HepG2 (cell line): Measurements from ENCODE around the gene PRKN. TPM values are rescaled to one million over a fixed set of nuclear protein-coding genes. Genes with fewer than 3 reads are reported as not detected.

Source experiments
- ATAC-seq: fragments of 200-7000 bp; cut with Tn5 transposase; 3 replicates; pipeline ENCODE4 v1.9.1; 2020; ENCODE audit warnings: mild to moderate bottlenecking, moderate library complexity
- BruUV-seq: library from RNA; stranded (reverse); fragments of 400-500 nt; replicated peaks from 2 replicates; lab custom pipeline; 2021; lab: Mats Ljungman, UMichigan
- CTCF ChIA-PET: fragments of 300-600 bp; formaldehyde crosslinking; extraction: SDS; loops from one replicate; lab custom pipeline; 2021; ENCODE audit warnings: low total read pairs, inconsistent platforms, low intra/inter-chr PET ratio; lab: Yijun Ruan, JAX
- POLR2A ChIA-PET: fragments of 350-600 bp; sonication (Branson Sonifier 250); formaldehyde crosslinking; loops from one replicate; lab custom pipeline; 2020; ENCODE audit warnings: antibody characterized with exemption, inconsistent platforms; lab: Yijun Ruan, JAX
- DNase-seq: peaks from one replicate; pipeline ENCODE4 v3.0.0-alpha.2; 2015; ENCODE audit warnings: low spot score
- FAIRE-seq: peaks from 3 replicates; lab custom pipeline; 2011; peaks lifted over from hg19 to GRCh38; lab: Jason Lieb, UNC
- H2AFZ ChIP-seq: one replicate; pipeline ENCODE4 v1.6.1; 2011; ENCODE audit warnings: low read length, inconsistent platforms
- H3K27ac ChIP-seq: fragments of 300-600 bp; 3 replicates; pipeline ENCODE4 v1.8.0; 2011; ENCODE audit warnings: mixed run types, mild to moderate bottlenecking, mixed read lengths, low read length, inconsistent platforms; ENCODE audit not compliant: insufficient read depth; ENCODE audit errors: extremely low read length
- H3K27me3 ChIP-seq, 2 experiments: fragments of 200-600 bp in 1 of 2; 2 replicates in 1 of 2; 3 replicates in 1 of 2; pipeline versions ENCODE4 v1.6.0 to v1.8.0; 2011; ENCODE audit warnings: low read length in 2 of 2, mild to moderate bottlenecking in 2 of 2, moderate library complexity in 2 of 2, inconsistent platforms in 1 of 2; ENCODE audit not compliant: insufficient read depth in 2 of 2, control insufficient read depth in 1 of 2
- H3K36me3 ChIP-seq, 2 experiments: fragments of 200-600 bp in 1 of 2; replicated peaks in 1 of 2; 2 replicates in 1 of 2; 3 replicates in 1 of 2; pipeline versions ENCODE4 v1.5.1 to v1.8.0; 2011; ENCODE audit warnings: low read length in 2 of 2, inconsistent platforms in 1 of 2; ENCODE audit not compliant: insufficient read depth in 2 of 2, control insufficient read depth in 1 of 2
- H3K4me1 ChIP-seq: 2 replicates; pipeline ENCODE4 v1.5.1; 2012; ENCODE audit warnings: low read length, inconsistent platforms; ENCODE audit not compliant: insufficient read depth
- H3K4me2 ChIP-seq: 2 replicates; pipeline ENCODE4 v1.6.0; 2011; ENCODE audit warnings: low read depth, low read length, inconsistent platforms
- H3K4me3 ChIP-seq, 3 experiments: fragments of 200-600 bp in 1 of 3; sonication (generic), shearing (Covaris generic) in 1 of 3; replicated peaks in 1 of 3; 2 replicates each; pipeline ENCODE4 v1.5.1; 2011 to 2016; ENCODE audit warnings: low read length in 3 of 3, inconsistent platforms in 2 of 3, low read depth in 2 of 3, mild to moderate bottlenecking in 2 of 3, control low read depth in 1 of 3, mixed read lengths in 1 of 3; ENCODE audit not compliant: insufficient read depth in 1 of 3
- H3K79me2 ChIP-seq: one replicate; pipeline ENCODE4 v1.6.1; 2011; ENCODE audit warnings: low read length, inconsistent platforms; ENCODE audit not compliant: insufficient read depth
- H3K9ac ChIP-seq: 2 replicates; pipeline ENCODE4 v1.6.0; 2011; ENCODE audit warnings: mild to moderate bottlenecking, low read depth, low read length, inconsistent platforms; ENCODE audit not compliant: insufficient read depth
- H3K9me3 ChIP-seq: 2 replicates; pipeline ENCODE4 v1.5.1; 2012; ENCODE audit warnings: mild to moderate bottlenecking, low read length
- H4K20me1 ChIP-seq: 2 replicates; pipeline ENCODE4 v1.6.0; 2011; ENCODE audit warnings: inconsistent platforms, mild to moderate bottlenecking, low read length, moderate library complexity; ENCODE audit not compliant: insufficient read depth
- CBX2 ChIP-seq, 2 experiments: fragments of 200-600 bp in 1 of 2; sonication (generic); formaldehyde crosslinking in 1 of 2; IDR thresholded peaks; 2 replicates each; pipeline versions ENCODE4 v1.7.0 to v1.8.1; 2018 to 2022; ENCODE audit warnings: low read depth in 2 of 2, low read length in 1 of 2, mild to moderate bottlenecking in 1 of 2, missing genetic modification reagents in 1 of 2
- FOSL2 ChIP-seq: sonication (generic); formaldehyde crosslinking; IDR thresholded peaks from 2 replicates; pipeline ENCODE4 v1.4.0; 2020; ENCODE audit warnings: missing genetic modification reagents
- NCOA1 ChIP-seq: sonication (generic); formaldehyde crosslinking; IDR thresholded peaks from 2 replicates; pipeline ENCODE4 v1.9.0; 2021; ENCODE audit warnings: missing genetic modification reagents
- PHF20 ChIP-seq: sonication (generic); formaldehyde crosslinking; IDR thresholded peaks from 2 replicates; pipeline ENCODE4 v1.5.0; 2020; ENCODE audit warnings: mild to moderate bottlenecking, missing genetic modification reagents
- PRPF4 ChIP-seq: fragments of 200-400 bp; formaldehyde crosslinking; IDR thresholded peaks from 2 replicates; pipeline ENCODE4 v1.6.1; 2016; ENCODE audit warnings: low read length, low read depth; ENCODE audit not compliant: poor library complexity, severe bottlenecking
- RARG ChIP-seq: sonication (generic); formaldehyde crosslinking; IDR thresholded peaks from 2 replicates; pipeline ENCODE4 v1.4.0; 2020; ENCODE audit warnings: low read depth, mild to moderate bottlenecking, missing genetic modification reagents
- STAG1 ChIP-seq: sonication (generic); formaldehyde crosslinking; IDR thresholded peaks from 2 replicates; pipeline ENCODE4 v1.4.0; 2020; ENCODE audit warnings: missing genetic modification reagents
- ZNF335 ChIP-seq: sonication (generic); formaldehyde crosslinking; IDR thresholded peaks from 2 replicates; pipeline ENCODE4 v1.4.0; 2020; ENCODE audit warnings: missing genetic modification reagents
- WGBS: methylation state at CpG from one replicate; pipeline ENCODE4 v1.1.6; 2017; ENCODE audit warnings: low lambda C conversion rate; 5-methylcytosine and 5-hydroxymethylcytosine counted together
- in situ Hi-C: cut with HindIII; loops from 2 replicates; pipeline ENCODE4 v1.10.0; 2017; ENCODE audit warnings: low pct_unique_long_range_greater_than_20kb; ENCODE audit not compliant: extremely low pct_ligation_motif_present
- intact Hi-C: fragments of 100-400 bp; cut with micrococcal nuclease; formaldehyde crosslinking; loops from one replicate; pipeline ENCODE4 v1.10.0; 2022; ENCODE audit not compliant: unreplicated experiment
- polyA plus RNA-seq, 8 experiments: library from polyadenylated mRNA; depleted of rRNA in 3 of 8; stranded (reverse) in 7 of 8; unstranded in 1 of 8; fragments of >200 nt; fragmentation: Illumina TruSeq in 4 of 8; extraction: Trizol in 4 of 8; gene quantifications; 2 replicates each; pipeline versions ENCODE4 v1.2.1 to v1.2.3, GENCODE V29; 2011 to 2016; ENCODE audit warnings: low read depth in 4 of 8, missing spikeins in 1 of 8, mixed read lengths in 1 of 8; ENCODE audit not compliant: insufficient read depth in 1 of 8
- total RNA-seq, 5 experiments: library from RNA; depleted of rRNA; stranded (reverse); fragments of >200 nt; fragmentation: Illumina TruSeq; extraction: Trizol; gene quantifications; 2 replicates each; pipeline ENCODE4 v1.2.3, GENCODE V29; 2016; ENCODE audit warnings: low read depth in 1 of 5
- TF ChIP-seq, protein P1 (sequence below): sonication (generic); formaldehyde crosslinking; IDR thresholded peaks from 2 replicates; pipeline ENCODE4 v1.8.0; 2022; ENCODE audit warnings: missing genetic modification reagents, mild to moderate bottlenecking, borderline replicate concordance
- TF ChIP-seq, protein P2 (sequence below): sonication (generic); formaldehyde crosslinking; IDR thresholded peaks from 2 replicates; pipeline ENCODE4 v1.5.0; 2020; ENCODE audit warnings: mild to moderate bottlenecking, missing genetic modification reagents, moderate library complexity
- TF ChIP-seq, protein P3 (sequence below): sonication (generic); formaldehyde crosslinking; IDR thresholded peaks from 2 replicates; pipeline ENCODE4 v1.4.0; 2020; ENCODE audit warnings: mild to moderate bottlenecking, missing genetic modification reagents
- TF ChIP-seq, protein P4 (sequence below): sonication (generic); formaldehyde crosslinking; IDR thresholded peaks from 2 replicates; pipeline ENCODE4 v1.5.1; 2020; ENCODE audit warnings: missing genetic modification reagents, mild to moderate bottlenecking, borderline replicate concordance

PRKN gene
- total and polyA plus RNA-seq, 2 of the 13 experiments (the other 11 are each of a cell fraction or from before 2014, with no cell fraction given), result 0.31 to 0.44 TPM

DNA sequence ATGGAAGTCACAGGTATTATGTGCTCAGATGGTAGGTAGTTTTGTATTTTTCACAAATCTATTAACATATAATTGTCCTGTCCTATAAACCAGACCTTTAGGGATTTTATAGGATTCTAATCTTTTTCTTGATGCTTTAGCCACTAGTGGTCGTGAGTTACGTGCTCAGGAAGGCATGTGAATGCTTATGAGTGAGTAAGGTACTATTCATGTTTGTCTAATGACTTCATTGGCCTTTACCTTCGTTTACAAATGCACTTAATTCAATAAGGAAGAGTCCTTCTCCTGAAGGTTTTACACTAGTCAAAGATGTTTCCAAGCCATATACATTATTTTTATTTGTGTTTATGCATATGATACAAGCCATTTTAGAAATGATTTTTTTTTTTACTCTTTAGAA is 23.2 kb upstream of the PRKN start (continued):
- TF ChIP-seq CBX2 (IDR thresholded peaks at IDR 0.05; ENCODE audit: low read depth, low read length), result no peak
- TF ChIP-seq CBX2 (CRISPR knock-in tag; IDR thresholded peaks at IDR 0.05; ENCODE audit: low read depth), result no peak
- TF ChIP-seq RARG (CRISPR knock-in tag), result no peak

DNA sequence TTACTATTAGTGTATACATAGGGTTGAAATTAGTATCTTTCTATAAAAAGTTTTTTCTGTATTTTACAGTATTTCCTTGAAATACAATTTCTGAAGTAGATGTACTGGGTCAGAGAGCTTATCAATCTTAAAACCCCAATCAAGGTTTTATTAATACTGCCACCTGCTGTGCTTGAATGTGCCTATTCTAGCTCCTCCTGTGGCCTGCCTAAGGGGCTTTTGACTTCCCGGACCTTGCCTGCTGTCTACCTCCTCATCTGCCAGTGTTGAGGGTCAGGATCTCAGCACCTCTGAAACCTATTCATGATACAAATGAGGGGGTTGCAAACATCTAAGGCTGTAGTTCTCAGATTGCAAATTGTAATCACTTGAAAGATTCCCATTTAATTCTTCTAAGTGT is 9.4 kb upstream of the PRKN start:
- no peak overlapping the region for H2AFZ ChIP-seq
- no peaks in the 10 kb centered on the region for H3K9me3 ChIP-seq
- no peak overlapping the region for H3K9ac ChIP-seq
- in situ Hi-C loops, result loop anchor here (25.0 kb wide), 1 partner anchor 900 kb away; no protein-coding TSS in a partner anchor
- H3K36me3 ChIP-seq, result no peaks in the 10 kb centered on the region
- H3K4me1 ChIP-seq, result no peaks in the 10 kb centered on the region
- ChIA-PET CTCF (no interaction called here), POLR2A (no interaction called here)
- H3K4me3 ChIP-seq, result no peak overlapping the region
- 0% methylated on average over 1 of the region's 1 CpG for WGBS
- TF ChIP-seq ZNF335 (CRISPR knock-in tag), result no peak
- TF ChIP-seq, protein P1, sequence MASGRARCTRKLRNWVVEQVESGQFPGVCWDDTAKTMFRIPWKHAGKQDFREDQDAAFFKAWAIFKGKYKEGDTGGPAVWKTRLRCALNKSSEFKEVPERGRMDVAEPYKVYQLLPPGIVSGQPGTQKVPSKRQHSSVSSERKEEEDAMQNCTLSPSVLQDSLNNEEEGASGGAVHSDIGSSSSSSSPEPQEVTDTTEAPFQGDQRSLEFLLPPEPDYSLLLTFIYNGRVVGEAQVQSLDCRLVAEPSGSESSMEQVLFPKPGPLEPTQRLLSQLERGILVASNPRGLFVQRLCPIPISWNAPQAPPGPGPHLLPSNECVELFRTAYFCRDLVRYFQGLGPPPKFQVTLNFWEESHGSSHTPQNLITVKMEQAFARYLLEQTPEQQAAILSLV (CRISPR knock-in tag), result no peak
- no peak for TF ChIP-seq PHF20 (CRISPR knock-in tag)
- no peak for TF ChIP-seq FOSL2 (CRISPR knock-in tag)
- peak; percentile 30 for TF ChIP-seq STAG1 (CRISPR knock-in tag)
- TF ChIP-seq, protein P2, sequence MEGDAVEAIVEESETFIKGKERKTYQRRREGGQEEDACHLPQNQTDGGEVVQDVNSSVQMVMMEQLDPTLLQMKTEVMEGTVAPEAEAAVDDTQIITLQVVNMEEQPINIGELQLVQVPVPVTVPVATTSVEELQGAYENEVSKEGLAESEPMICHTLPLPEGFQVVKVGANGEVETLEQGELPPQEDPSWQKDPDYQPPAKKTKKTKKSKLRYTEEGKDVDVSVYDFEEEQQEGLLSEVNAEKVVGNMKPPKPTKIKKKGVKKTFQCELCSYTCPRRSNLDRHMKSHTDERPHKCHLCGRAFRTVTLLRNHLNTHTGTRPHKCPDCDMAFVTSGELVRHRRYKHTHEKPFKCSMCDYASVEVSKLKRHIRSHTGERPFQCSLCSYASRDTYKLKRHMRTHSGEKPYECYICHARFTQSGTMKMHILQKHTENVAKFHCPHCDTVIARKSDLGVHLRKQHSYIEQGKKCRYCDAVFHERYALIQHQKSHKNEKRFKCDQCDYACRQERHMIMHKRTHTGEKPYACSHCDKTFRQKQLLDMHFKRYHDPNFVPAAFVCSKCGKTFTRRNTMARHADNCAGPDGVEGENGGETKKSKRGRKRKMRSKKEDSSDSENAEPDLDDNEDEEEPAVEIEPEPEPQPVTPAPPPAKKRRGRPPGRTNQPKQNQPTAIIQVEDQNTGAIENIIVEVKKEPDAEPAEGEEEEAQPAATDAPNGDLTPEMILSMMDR (CRISPR knock-in tag), result peak; percentile 37
- TF ChIP-seq, protein P3, sequence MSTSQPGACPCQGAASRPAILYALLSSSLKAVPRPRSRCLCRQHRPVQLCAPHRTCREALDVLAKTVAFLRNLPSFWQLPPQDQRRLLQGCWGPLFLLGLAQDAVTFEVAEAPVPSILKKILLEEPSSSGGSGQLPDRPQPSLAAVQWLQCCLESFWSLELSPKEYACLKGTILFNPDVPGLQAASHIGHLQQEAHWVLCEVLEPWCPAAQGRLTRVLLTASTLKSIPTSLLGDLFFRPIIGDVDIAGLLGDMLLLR (CRISPR knock-in tag), result no peak
- TF ChIP-seq, protein P4, sequence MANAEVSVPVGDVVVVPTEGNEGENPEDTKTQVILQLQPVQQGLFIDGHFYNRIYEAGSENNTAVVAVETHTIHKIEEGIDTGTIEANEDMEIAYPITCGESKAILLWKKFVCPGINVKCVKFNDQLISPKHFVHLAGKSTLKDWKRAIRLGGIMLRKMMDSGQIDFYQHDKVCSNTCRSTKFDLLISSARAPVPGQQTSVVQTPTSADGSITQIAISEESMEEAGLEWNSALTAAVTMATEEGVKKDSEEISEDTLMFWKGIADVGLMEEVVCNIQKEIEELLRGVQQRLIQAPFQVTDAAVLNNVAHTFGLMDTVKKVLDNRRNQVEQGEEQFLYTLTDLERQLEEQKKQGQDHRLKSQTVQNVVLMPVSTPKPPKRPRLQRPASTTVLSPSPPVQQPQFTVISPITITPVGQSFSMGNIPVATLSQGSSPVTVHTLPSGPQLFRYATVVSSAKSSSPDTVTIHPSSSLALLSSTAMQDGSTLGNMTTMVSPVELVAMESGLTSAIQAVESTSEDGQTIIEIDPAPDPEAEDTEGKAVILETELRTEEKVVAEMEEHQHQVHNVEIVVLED, result no peak
- no peak for TF ChIP-seq PRPF4
- no peak for TF ChIP-seq NCOA1 (CRISPR knock-in tag)
- TF ChIP-seq, all 625 proteins: peak for 2
- intact Hi-C loops, result loop anchor here (2.0 kb wide), 1 partner anchor 294 kb away; no protein-coding TSS in a partner anchor
- Histone ChIP-seq H3K27me3 (no peaks in the 10 kb centered on the region), H3K4me2 (no peak overlapping the region), H3K79me2 (no peaks in the 10 kb centered on the region), H3K27ac (no peak overlapping the region), H4K20me1 (no peaks in the 10 kb centered on the region; the same call in 1 of the 2 replicates)
- BruUV-seq, result no TSS peak
- FAIRE-seq, result no peak
- peak; percentile 52; the same call in 2 of the 3 replicates for ATAC-seq
- DNase-seq, result no peak
